Mesenchymal stem cell (in vitro differentiated cells and primary cell): ENCODE data around the gene BEND7.

Source experiments
- DNase-seq: peaks from one replicate; pipeline ENCODE4 v3.0.0-alpha.2; 2013
- H2AFZ ChIP-seq: one replicate; pipeline ENCODE4 v1.6.1; 2013; ENCODE audit warnings: low read depth, mild to moderate bottlenecking, control low read depth, inconsistent platforms, low read length, moderate library complexity
- H2AK5ac ChIP-seq: 2 replicates; pipeline ENCODE4 v1.6.1; 2013; ENCODE audit warnings: low read length, moderate library complexity, mild to moderate bottlenecking, inconsistent platforms; ENCODE audit not compliant: severe bottlenecking
- H2BK120ac ChIP-seq: one replicate; pipeline ENCODE4 v1.6.1; 2013; ENCODE audit warnings: low read depth, mild to moderate bottlenecking, inconsistent platforms, low read length, moderate library complexity
- H2BK12ac ChIP-seq, 2 experiments: one replicate each; pipeline ENCODE4 v1.6.1; 2013; ENCODE audit warnings: inconsistent platforms in 2 of 2, low read length in 2 of 2, mild to moderate bottlenecking in 2 of 2, moderate library complexity in 2 of 2, control low read depth in 1 of 2
- H2BK15ac ChIP-seq: one replicate; pipeline ENCODE4 v1.6.1; 2013; ENCODE audit warnings: mild to moderate bottlenecking, low read depth, inconsistent platforms; ENCODE audit not compliant: poor library complexity, severe bottlenecking
- H2BK5ac ChIP-seq: 2 replicates; pipeline ENCODE4 v1.6.1; 2013; ENCODE audit warnings: low read depth, mild to moderate bottlenecking, low read length, control low read depth, inconsistent platforms; ENCODE audit not compliant: poor library complexity, severe bottlenecking
- H3K14ac ChIP-seq, 2 experiments: one replicate each; pipeline ENCODE4 v1.6.1; 2013; ENCODE audit warnings: inconsistent platforms in 2 of 2, low read length in 2 of 2, control low read depth in 1 of 2, mild to moderate bottlenecking in 1 of 2, moderate library complexity in 1 of 2
- H3K18ac ChIP-seq, 2 experiments: one replicate each; pipeline ENCODE4 v1.6.1; 2013; ENCODE audit warnings: inconsistent platforms in 2 of 2, low read length in 2 of 2, control low read depth in 1 of 2, low read depth in 1 of 2, mild to moderate bottlenecking in 1 of 2
- H3K23ac ChIP-seq, 2 experiments: one replicate each; pipeline ENCODE4 v1.6.1; 2013; ENCODE audit warnings: inconsistent platforms in 2 of 2, low read length in 2 of 2, mild to moderate bottlenecking in 2 of 2, moderate library complexity in 2 of 2, control low read depth in 1 of 2
- H3K27ac ChIP-seq: 2 replicates; pipeline ENCODE4 v1.5.1; 2013; ENCODE audit warnings: mild to moderate bottlenecking, moderate library complexity, low read length, control low read depth, inconsistent platforms; ENCODE audit not compliant: poor library complexity, severe bottlenecking
- H3K27me3 ChIP-seq, 2 experiments: 2 replicates each; pipeline versions ENCODE4 v1.6.1 to v1.7.0; 2013; ENCODE audit warnings: low read length in 2 of 2, mild to moderate bottlenecking in 2 of 2, moderate library complexity in 2 of 2, control low read depth in 1 of 2, inconsistent platforms in 1 of 2; ENCODE audit not compliant: control insufficient read depth in 1 of 2, insufficient read depth in 1 of 2
- H3K36me3 ChIP-seq, 2 experiments: 2 replicates each; pipeline versions ENCODE4 v1.6.1 to v1.7.0; 2013; ENCODE audit warnings: low read length in 2 of 2, control low read depth in 1 of 2, inconsistent platforms in 1 of 2, low read depth in 1 of 2, mild to moderate bottlenecking in 1 of 2; ENCODE audit not compliant: insufficient read depth in 2 of 2, control insufficient read depth in 1 of 2
- H3K4ac ChIP-seq, 2 experiments: one replicate each; pipeline ENCODE4 v1.6.1; 2013; ENCODE audit warnings: inconsistent platforms in 2 of 2, low read length in 2 of 2, mild to moderate bottlenecking in 2 of 2, moderate library complexity in 2 of 2, control low read depth in 1 of 2, low read depth in 1 of 2
- H3K4me1 ChIP-seq: 2 replicates; pipeline ENCODE4 v1.6.1; 2013; ENCODE audit warnings: low read depth, low read length, control low read depth; ENCODE audit not compliant: control insufficient read depth, insufficient read depth
- H3K4me2 ChIP-seq: 2 replicates; pipeline ENCODE4 v1.6.1; 2013; ENCODE audit warnings: low read length, mild to moderate bottlenecking, inconsistent platforms; ENCODE audit not compliant: poor library complexity, severe bottlenecking
- H3K4me3 ChIP-seq, 2 experiments: 2 replicates each; pipeline versions ENCODE4 v1.5.1 to v1.7.0; 2013; ENCODE audit warnings: low read length in 2 of 2, mild to moderate bottlenecking in 2 of 2, control low read depth in 1 of 2, low read depth in 1 of 2; ENCODE audit not compliant: insufficient read depth in 1 of 2
- H3K79me1 ChIP-seq: replicated peaks from 2 replicates; pipeline ENCODE4 v1.6.1; 2013; ENCODE audit warnings: mild to moderate bottlenecking, control low read depth, low read length, inconsistent platforms; ENCODE audit not compliant: poor library complexity, severe bottlenecking
- H3K9ac ChIP-seq: 2 replicates; pipeline ENCODE4 v1.7.0; 2013; ENCODE audit warnings: mild to moderate bottlenecking, low read length, moderate library complexity
- H3K9me3 ChIP-seq: 2 replicates; pipeline ENCODE4 v1.7.0; 2013; ENCODE audit warnings: mild to moderate bottlenecking, low read length; ENCODE audit not compliant: control insufficient read depth
- H4K8ac ChIP-seq: one replicate; pipeline ENCODE4 v1.6.1; 2013; ENCODE audit warnings: inconsistent platforms, mild to moderate bottlenecking, low read length, moderate library complexity
- H4K91ac ChIP-seq: one replicate; pipeline ENCODE4 v1.6.1; 2013; ENCODE audit warnings: mild to moderate bottlenecking, low read length, inconsistent platforms
- WGBS: methylation state at CpG from one replicate; pipeline ENCODE4 v1.1.7; 2013; ENCODE audit warnings: mixed read lengths; 5-methylcytosine and 5-hydroxymethylcytosine counted together

BEND7 gene

DNA sequence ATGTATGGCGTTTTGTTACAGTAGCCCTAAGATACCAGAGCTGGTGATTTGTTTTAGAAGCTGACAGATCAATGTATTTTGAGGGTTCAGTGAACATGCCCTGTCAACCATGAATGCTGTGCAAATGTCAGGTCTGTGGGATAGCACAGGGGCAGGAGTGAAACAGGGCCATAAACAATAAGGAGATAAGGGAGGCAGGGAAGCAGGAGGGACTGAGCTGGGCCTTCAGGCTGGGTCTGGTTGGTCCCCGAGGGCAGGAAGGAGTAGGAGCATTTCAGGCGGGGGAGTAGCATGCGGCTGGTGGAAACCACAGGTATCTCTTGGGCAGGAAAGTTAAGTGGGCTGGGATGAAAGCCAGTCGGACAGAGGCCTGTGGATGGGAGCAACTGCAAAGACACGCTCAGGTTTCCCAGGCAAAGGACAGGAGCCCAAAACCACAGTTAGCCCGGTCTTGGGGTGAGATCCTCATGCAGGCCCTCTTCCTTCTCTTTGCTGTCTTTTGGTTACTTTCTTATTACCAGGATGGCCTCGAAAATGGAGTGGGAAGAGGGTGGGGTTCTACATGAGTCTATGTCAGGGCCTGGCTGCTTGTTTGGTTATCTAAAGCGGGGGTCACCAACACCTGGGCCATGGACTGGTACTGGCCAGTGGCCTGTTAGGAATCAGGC lies 111.2 kb downstream of the BEND7 start:
- H4K8ac ChIP-seq: no peak overlapping the region
- H3K23ac ChIP-seq: no peak overlapping the region
- H3K36me3 ChIP-seq: no peaks in the 10 kb centered on the region
- no peak overlapping the region for H3K4ac ChIP-seq
- no peak overlapping the region for H2AK5ac ChIP-seq
- no peaks in the 10 kb centered on the region for H3K79me1 ChIP-seq
- H2AFZ ChIP-seq: no peak overlapping the region
- no peak overlapping the region for H3K14ac ChIP-seq
- H3K4me1 ChIP-seq: no peaks in the 10 kb centered on the region
- WGBS: 88% methylated on average over 9 of the region's 9 CpGs
- no peak overlapping the region for H3K18ac ChIP-seq
- H3K27ac ChIP-seq: no peak overlapping the region
- H3K4me2 ChIP-seq: no peak overlapping the region
- H3K9ac ChIP-seq: no peak overlapping the region
- H2BK12ac ChIP-seq: no peak overlapping the region
- H3K27me3 ChIP-seq: peaks cover 27 to 49% of the 10 kb centered on the region in 2 experiments
- no peak overlapping the region for H2BK5ac ChIP-seq
- no peak overlapping the region for H2BK120ac ChIP-seq
- H2BK15ac ChIP-seq: no peak overlapping the region
- H3K4me3 ChIP-seq: no peak overlapping the region
- DNase-seq: no peak
- H3K9me3 ChIP-seq: peaks cover 10% of the 10 kb centered on the region
- no peak overlapping the region for H4K91ac ChIP-seq

DNA sequence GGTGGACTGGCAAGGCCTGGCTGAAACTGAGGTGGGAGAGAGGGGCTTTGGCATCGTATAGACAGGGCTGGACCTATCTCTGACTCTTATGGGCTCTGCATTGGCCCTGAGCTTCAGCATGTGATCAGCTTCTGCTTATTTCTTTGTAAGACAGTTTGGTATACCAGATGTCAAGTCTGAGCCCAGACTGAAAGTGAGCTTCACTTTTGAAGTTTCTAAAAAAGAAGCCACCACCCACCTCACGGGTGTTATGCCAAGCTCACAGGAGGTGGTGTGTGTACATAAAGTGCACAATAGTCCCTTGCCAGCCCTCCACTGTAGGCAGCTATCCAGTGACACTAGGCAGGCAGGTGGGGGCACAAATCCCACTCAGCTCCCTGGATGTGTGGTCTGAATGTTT lies 112.1 kb downstream of the BEND7 start:
- Histone ChIP-seq H2BK120ac (no peak overlapping the region), H3K9me3 (peaks cover 9% of the 10 kb centered on the region), H3K27me3 (peaks cover 27 to 46% of the 10 kb centered on the region in 2 experiments), H3K4me2 (no peak overlapping the region), H4K91ac (no peak overlapping the region), H3K4me3 (no peak overlapping the region), H3K18ac (no peak overlapping the region), H2BK15ac (no peak overlapping the region), H3K9ac (no peak overlapping the region), H3K14ac (no peak overlapping the region), H4K8ac (no peak overlapping the region), H2BK5ac (no peak overlapping the region), H2AFZ (no peak overlapping the region), H2BK12ac (no peak overlapping the region), H2AK5ac (no peak overlapping the region), H3K36me3 (no peaks in the 10 kb centered on the region), H3K4ac (no peak overlapping the region), H3K79me1 (no peaks in the 10 kb centered on the region), H3K27ac (no peak overlapping the region), H3K4me1 (no peaks in the 10 kb centered on the region), H3K23ac (no peak overlapping the region)
- 88% methylated on average over 2 of the region's 2 CpGs for WGBS
- no peak for DNase-seq

GRCh38 chr10:13414855-13415254 lies 114.0 kb downstream of the BEND7 start:
- WGBS: 59% methylated on average over 2 of the region's 2 CpGs
- Histone ChIP-seq H3K9me3 (peaks cover 9% of the 10 kb centered on the region), H3K14ac (no peak overlapping the region), H3K79me1 (no peaks in the 10 kb centered on the region), H2BK12ac (no peak overlapping the region), H3K36me3 (no peaks in the 10 kb centered on the region), H3K4me1 (no peaks in the 10 kb centered on the region), H4K8ac (no peak overlapping the region), H4K91ac (no peak overlapping the region), H3K23ac (no peak overlapping the region), H3K4me3 (no peak overlapping the region), H3K4me2 (no peak overlapping the region), H3K4ac (no peak overlapping the region), H3K18ac (no peak overlapping the region), H2BK120ac (no peak overlapping the region), H3K9ac (no peak overlapping the region), H3K27me3 (peaks cover 26 to 43% of the 10 kb centered on the region in 2 experiments), H3K27ac (no peak overlapping the region), H2AK5ac (no peak overlapping the region), H2AFZ (no peak overlapping the region), H2BK5ac (no peak overlapping the region), H2BK15ac (no peak overlapping the region)
- DNase-seq: peak; percentile 16

DNA sequence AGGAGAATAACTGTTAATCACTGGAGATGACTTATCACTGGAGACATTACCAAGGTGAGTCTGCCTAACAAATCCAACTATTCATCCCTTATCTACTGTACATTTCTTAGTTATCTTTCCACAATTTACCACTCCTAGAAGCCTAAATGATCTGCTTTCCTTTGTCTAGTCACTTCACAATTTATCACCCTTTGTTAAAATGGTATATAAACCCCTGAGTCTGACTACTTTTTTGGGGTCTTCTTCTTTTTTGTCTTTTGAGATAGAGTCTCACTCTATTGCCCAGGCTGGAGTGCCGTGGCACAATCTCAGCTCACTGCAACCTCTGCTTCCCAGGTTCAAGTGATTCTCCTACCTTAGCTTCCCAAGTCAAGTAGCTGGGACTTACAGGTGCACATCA lies 114.7 kb downstream of the BEND7 start:
- H4K8ac ChIP-seq: no peak overlapping the region
- no peak overlapping the region for H3K23ac ChIP-seq

More for the DNA sequence above, 114.7 kb downstream of the BEND7 start:
- H3K9ac ChIP-seq: no peak overlapping the region
- H3K36me3 ChIP-seq: no peaks in the 10 kb centered on the region
- H2BK12ac ChIP-seq: no peak overlapping the region
- H3K4me2 ChIP-seq: no peak overlapping the region
- no peak overlapping the region for H2BK15ac ChIP-seq
- H3K14ac ChIP-seq: no peak overlapping the region
- 83% methylated on average over 1 of the region's 1 CpG for WGBS
- H2AK5ac ChIP-seq: no peak overlapping the region
- no peak overlapping the region for H3K4me3 ChIP-seq
- H2AFZ ChIP-seq: no peak overlapping the region
- no peak overlapping the region for H4K91ac ChIP-seq
- no peak overlapping the region for H2BK5ac ChIP-seq
- DNase-seq: no peak
- H2BK120ac ChIP-seq: no peak overlapping the region
- peaks cover 29 to 40% of the 10 kb centered on the region in 2 experiments for H3K27me3 ChIP-seq
- no peak overlapping the region for H3K27ac ChIP-seq
- H3K9me3 ChIP-seq: peaks cover 9% of the 10 kb centered on the region
- no peak overlapping the region for H3K4ac ChIP-seq
- H3K4me1 ChIP-seq: no peaks in the 10 kb centered on the region
- H3K79me1 ChIP-seq: no peaks in the 10 kb centered on the region
- no peak overlapping the region for H3K18ac ChIP-seq
